ENCODE data around the gene SLC38A11. TPM values are rescaled to one million over a fixed set of nuclear protein-coding genes. Genes with fewer than 3 reads are reported as not detected.

Gene SLC38A11
- total and polyA plus RNA-seq, 2 of the 13 experiments (the other 11 are each of a cell fraction or from before 2014, with no cell fraction given), result 14.0 to 14.3 TPM

- peak; percentile 70 for ATAC-seq
- intact Hi-C loops (cut with micrococcal nuclease; ENCODE audit: unreplicated experiment), result loop anchor here (1.0 to 10.0 kb wide), 4 partner anchors 12 to 345 kb away; no protein-coding TSS in a partner anchor
- H3K9ac ChIP-seq (ENCODE audit: insufficient read depth, low read depth, low read length), result peak overlapping the region; percentile 41
- WGBS (ENCODE audit: low lambda C conversion rate), result 41% methylated on average over 6 of the region's 6 CpGs
- CTCF ChIA-PET (ENCODE audit: low intra/inter-chr PET ratio, low total read pairs), result no interaction called here
- in situ Hi-C loops (cut with HindIII; ENCODE audit: extremely low pct_ligation_motif_present, low pct_unique_long_range_greater_than_20kb), result loop anchor here (5.0 kb wide), 1 partner anchor 68 kb away; the partner anchor contains the start of gene COBLL1
- H3K9me3 ChIP-seq (ENCODE audit: low read length), result no peaks in the 10 kb centered on the region
- H3K4me1 ChIP-seq (ENCODE audit: insufficient read depth, low read length), result peaks cover 58% of the 10 kb centered on the region
- POLR2A ChIA-PET, result interaction anchor here (0.7 to 1.7 kb wide), 8 partner anchors 13 to 68 kb away, joined by 3 to 5 read pairs (median 4); partner anchors contain the start of gene COBLL1
- H2AFZ ChIP-seq (ENCODE audit: low read length), result peak overlapping the region; percentile 36
- BruUV-seq (replicated peaks), result no TSS peak
- peak overlapping the region; percentile 57 for H3K4me2 ChIP-seq (ENCODE audit: low read depth, low read length)
- H3K27me3 ChIP-seq (ENCODE audit: control insufficient read depth in 1 of 2, insufficient read depth in 2 of 2, low read length in 2 of 2), result no peaks in the 10 kb centered on the region
- H3K36me3 ChIP-seq (replicated peaks in 1 of 2; ENCODE audit: control insufficient read depth in 1 of 2, insufficient read depth in 2 of 2, low read length in 2 of 2), result no peaks in the 10 kb centered on the region; a peak in 1 of 5 replicates
- H3K4me3 ChIP-seq (replicated peaks in 1 of 3; ENCODE audit: insufficient read depth in 1 of 3, low read depth in 2 of 3, low read length in 3 of 3), result no peak overlapping the region
- H4K20me1 ChIP-seq (ENCODE audit: insufficient read depth, low read length), result no peaks in the 10 kb centered on the region
- FAIRE-seq, result no peak
- H3K79me2 ChIP-seq (ENCODE audit: insufficient read depth, low read length), result no peaks in the 10 kb centered on the region
- DNase-seq (ENCODE audit: low spot score), result peak; percentile 63
- peak overlapping the region; percentile 60 for H3K27ac ChIP-seq (ENCODE audit: extremely low read length, insufficient read depth, low read length)
- no peak for TF ChIP-seq STAT5B (CRISPR knock-in tag; IDR thresholded peaks at IDR 0.05)
- TF ChIP-seq ZNF724P (CRISPR knock-in tag; IDR thresholded peaks at IDR 0.05; ENCODE audit: borderline replicate concordance), result no peak
- no peak; the same call in 1 of the 2 replicates for TF ChIP-seq KMT2B (CRISPR knock-in tag; IDR thresholded peaks at IDR 0.05)
- TF ChIP-seq ZNF777 (CRISPR knock-in tag; IDR thresholded peaks at IDR 0.05), result no peak
- no peak; the same call in 1 of the 2 replicates for TF ChIP-seq ARID5B (CRISPR knock-in tag; IDR thresholded peaks at IDR 0.05)
- TF ChIP-seq IRX3 (CRISPR knock-in tag; IDR thresholded peaks at IDR 0.05; ENCODE audit: borderline replicate concordance, low read depth), result no peak
- TF ChIP-seq DZIP1 (CRISPR knock-in tag; IDR thresholded peaks at IDR 0.05), result no peak
- no peak; the same call in 1 of the 2 replicates for TF ChIP-seq GATAD2A (CRISPR knock-in tag; IDR thresholded peaks at IDR 0.05)
- no peak for TF ChIP-seq TCF12 (IDR thresholded peaks at IDR 0.05)
- TF ChIP-seq TCF12 (CRISPR knock-in tag; IDR thresholded peaks at IDR 0.05), result no peak
- 0 out of 4 replicates have a peak, but pooled peaks of 1 of the 2 experiments have one; percentile 6 for TF ChIP-seq ATF4 (CRISPR knock-in tag; IDR thresholded peaks at IDR 0.05)
- no peak for TF ChIP-seq PHF21A (CRISPR knock-in tag; IDR thresholded peaks at IDR 0.05)
- TF ChIP-seq ASH2L (IDR thresholded peaks at IDR 0.05; ENCODE audit: insufficient read length, low read depth, low read length), result peak; percentile 41
- TF ChIP-seq SNAPC2 (CRISPR knock-in tag; IDR thresholded peaks at IDR 0.05), result no peak
- peak; percentile 81 for TF ChIP-seq FOSL2 (CRISPR knock-in tag; IDR thresholded peaks at IDR 0.05)
- no peak for TF ChIP-seq ZNF264 (CRISPR knock-in tag; IDR thresholded peaks at IDR 0.05)
- no peak for TF ChIP-seq HOXA7 (CRISPR knock-in tag; IDR thresholded peaks at IDR 0.05)
These were observed 45.0 kb downstream of the SLC38A11 start for GRCh38 chr2:164910101-164910899.

All from HepG2 (cell line).